GM12878 (cell line): ENCODE results near the gene PIK3C3. TPM values are rescaled to one million over a fixed set of nuclear protein-coding genes. Genes with fewer than 3 reads are reported as not detected.
A peak's percentile ranks its signal among the peaks of the same experiment; 100 is the strongest.

Experiments
- ATAC-seq: fragments of 200-7000 bp; cut with Tn5 transposase; 3 replicates; pipeline ENCODE4 v1.9.1; 2020; ENCODE audit warnings: mild to moderate bottlenecking, moderate library complexity
- BruUV-seq: library from RNA; stranded (reverse); fragments of 400-500 nt; replicated peaks from 2 replicates; lab custom pipeline; 2021; lab: Mats Ljungman, UMichigan
- CTCF ChIA-PET: fragments of 300-600 bp; sonication (Branson Sonifier 250); formaldehyde crosslinking; extraction: SDS; loops from one replicate; lab custom pipeline; 2021; ENCODE audit warnings: inconsistent platforms; lab: Yijun Ruan, JAX
- POLR2A ChIA-PET: fragments of 350-600 bp; formaldehyde crosslinking; extraction: SDS; loops from one replicate; lab custom pipeline; 2021; ENCODE audit warnings: inconsistent platforms; lab: Charles Lee
- RAD21 ChIA-PET: fragments of 300-600 bp; sonication (Branson Sonifier 250); formaldehyde crosslinking; loops from one replicate; lab custom pipeline; 2023; ENCODE audit warnings: antibody characterized with exemption; ENCODE audit not compliant: unreplicated experiment; lab: Charles Lee
- SMC1A ChIA-PET: fragments of 300-600 bp; sonication (Branson Sonifier 250); formaldehyde crosslinking; loops from one replicate; lab custom pipeline; 2023; ENCODE audit not compliant: unreplicated experiment, uncharacterized antibody; lab: Charles Lee
- DNase-seq: peaks from one replicate; pipeline ENCODE4 v3.0.0-alpha.2; 2011; ENCODE audit warnings: low read depth, low spot score
- FAIRE-seq: peaks from 3 replicates; lab custom pipeline; 2011; peaks lifted over from hg19 to GRCh38; lab: Jason Lieb, UNC
- H2AFZ ChIP-seq: 2 replicates; pipeline ENCODE4 v1.6.0; 2011; ENCODE audit warnings: low read depth, low read length, control low read depth; ENCODE audit not compliant: control insufficient read depth
- H3K27ac ChIP-seq: 2 replicates; pipeline ENCODE4 v1.5.1; 2011; ENCODE audit warnings: control low read depth; ENCODE audit not compliant: control insufficient read depth, insufficient read depth
- H3K27me3 ChIP-seq, 2 experiments: replicated peaks in 1 of 2; 2 replicates each; pipeline versions ENCODE4 v1.6.0 to v1.6.1; 2011; ENCODE audit warnings: low read length in 1 of 2; ENCODE audit not compliant: control insufficient read depth in 2 of 2, insufficient read depth in 2 of 2
- H3K36me3 ChIP-seq, 2 experiments: 2 replicates each; pipeline ENCODE4 v1.5.1; 2011; ENCODE audit warnings: low read length in 1 of 2; ENCODE audit not compliant: control insufficient read depth in 2 of 2, insufficient read depth in 2 of 2
- H3K4me1 ChIP-seq: 2 replicates; pipeline ENCODE4 v1.6.1; 2011; ENCODE audit warnings: mild to moderate bottlenecking, low read length, moderate library complexity, mixed read lengths; ENCODE audit not compliant: control insufficient read depth, insufficient read depth
- H3K4me2 ChIP-seq: 2 replicates; pipeline ENCODE4 v1.6.0; 2011; ENCODE audit warnings: control low read depth; ENCODE audit not compliant: control insufficient read depth, insufficient read depth
- H3K4me3 ChIP-seq: fragments of 200-600 bp; sonication (generic); 2 replicates; pipeline ENCODE4 v1.5.1; 2016
- H3K79me2 ChIP-seq: 2 replicates; pipeline ENCODE4 v1.6.0; 2011; ENCODE audit warnings: low read length; ENCODE audit not compliant: control insufficient read depth, insufficient read depth
- H3K9ac ChIP-seq: 2 replicates; pipeline ENCODE4 v1.8.0; 2011; ENCODE audit warnings: low read length, control low read depth, mixed read lengths; ENCODE audit not compliant: control insufficient read depth, insufficient read depth
- H3K9me3 ChIP-seq: replicated peaks from 3 replicates; pipeline ENCODE4 v1.5.1; 2011; ENCODE audit warnings: mild to moderate bottlenecking, low read length; ENCODE audit not compliant: control insufficient read depth, insufficient read depth
- H4K20me1 ChIP-seq: 2 replicates; pipeline ENCODE4 v1.6.0; 2011; ENCODE audit not compliant: control insufficient read depth, insufficient read depth
- ATF7 ChIP-seq: fragments of 450-650 bp; IDR thresholded peaks from 2 replicates; pipeline ENCODE4 v1.6.1; 2016; ENCODE audit warnings: low read depth, mild to moderate bottlenecking
- EP300 ChIP-seq, 2 experiments: fragments of 150-350 bp in 1 of 2; IDR thresholded peaks; 2 replicates each; pipeline ENCODE4 v1.6.1; 2011 to 2012; ENCODE audit warnings: low read depth in 2 of 2, low read length in 2 of 2, borderline replicate concordance in 1 of 2, improper control_type of control experiment in 1 of 2, inconsistent platforms in 1 of 2; ENCODE audit not compliant: control insufficient read depth in 1 of 2
- IKZF2 ChIP-seq, 2 experiments: fragments of 450-650 bp; IDR thresholded peaks; 2 replicates each; pipeline ENCODE4 v1.6.1; 2017; ENCODE audit warnings: mild to moderate bottlenecking in 2 of 2, moderate library complexity in 2 of 2
- JUNB ChIP-seq: IDR thresholded peaks from 2 replicates; pipeline ENCODE4 v1.6.1; 2016; ENCODE audit warnings: antibody characterized with exemption, mild to moderate bottlenecking
- RELB ChIP-seq: fragments of 450-650 bp; IDR thresholded peaks from 2 replicates; pipeline ENCODE4 v1.6.1; 2017; ENCODE audit warnings: low read depth, mild to moderate bottlenecking, moderate library complexity
- TCF12 ChIP-seq: IDR thresholded peaks from 2 replicates; pipeline ENCODE4 v1.6.1; 2011; ENCODE audit warnings: low read depth, mild to moderate bottlenecking, low read length
- ZNF207 ChIP-seq: fragments of 450-650 bp; IDR thresholded peaks from 2 replicates; pipeline ENCODE4 v1.6.1; 2014; ENCODE audit warnings: antibody characterized with exemption, mild to moderate bottlenecking, borderline replicate concordance
- WGBS: methylation state at CpG from one replicate; pipeline ENCODE4 v1.1.6; 2016; ENCODE audit warnings: low lambda C conversion rate; ENCODE audit not compliant: insufficient replicate concordance, insufficient coverage; ENCODE audit errors: missing lambda C conversion rate; 5-methylcytosine and 5-hydroxymethylcytosine counted together
- in situ Hi-C: fragments of 300-500 bp; cut with MboI; formaldehyde crosslinking; loops from 9 replicates; pipeline ENCODE4 v1.14.3; 2018; ENCODE audit warnings: mixed read lengths
- intact Hi-C: fragments of 100-400 bp; cut with micrococcal nuclease; formaldehyde crosslinking; loops from one replicate; pipeline ENCODE4 v1.14.2; 2022; ENCODE audit not compliant: unreplicated experiment
- polyA plus RNA-seq, 11 experiments: library from polyadenylated mRNA; depleted of rRNA in 4 of 11; unstranded in 6 of 11; stranded (reverse) in 5 of 11; fragments of >200 nt; fragmentation: Nextera tagmentation in 4 of 11; fragmentation: Illumina TruSeq in 1 of 11; extraction: Ambion mirVana in 4 of 11; extraction: Trizol in 1 of 11; gene quantifications; 1 replicate in 1 of 11; 2 replicates in 10 of 11; pipeline versions ENCODE4 v1.2.1 to v1.2.3, GENCODE V29; 2011 to 2016; ENCODE audit warnings: inconsistent platforms in 2 of 11, missing spikeins in 2 of 11, low read depth in 1 of 11
- total RNA-seq, 4 experiments: library from RNA; depleted of rRNA in 3 of 4; stranded (reverse); fragments of >200 nt in 3 of 4; fragmentation: Illumina TruSeq in 1 of 4; extraction: Trizol in 1 of 4; gene quantifications; 2 replicates each; pipeline versions ENCODE4 v1.2.1 to v1.2.3, GENCODE V29; 2013 to 2021

Gene PIK3C3
- total and polyA plus RNA-seq, 10 of the 15 experiments (the other 5 are each of a cell fraction or from before 2014, with no cell fraction given), result 14.4 to 131 (median 32.4) TPM

- WGBS, result 98% methylated on average over 2 of the region's 2 CpGs
- TF ChIP-seq RELB, result 0 out of 2 replicates have a peak, but pooled peaks have one; percentile 32
- TF ChIP-seq JUNB, result peak; percentile 51; the same call in 1 of the 2 replicates
- TF ChIP-seq EP300 (IDR thresholded peaks at IDR 0.05; ENCODE audit: borderline replicate concordance in 1 of 2, control insufficient read depth in 1 of 2, low read depth in 2 of 2, low read length in 2 of 2), result peak in 1 of 2 experiments; percentile 36; a peak in 1 of 4 replicates
- no peak for TF ChIP-seq TCF12
- TF ChIP-seq IKZF2 (IDR thresholded peaks at IDR 0.05), result peak in 1 of 2 experiments; percentile 26; a peak in 2 of 4 replicates
- peak; percentile 41; the same call in 1 of the 2 replicates for TF ChIP-seq ATF7
- no peak for TF ChIP-seq ZNF207
- TF ChIP-seq, all 136 proteins: peak for 5
- Histone ChIP-seq H3K9ac (no peak overlapping the region), H3K27ac (peak overlapping the region; percentile 50; the same call in 1 of the 2 replicates), H3K4me3 (no peak overlapping the region), H4K20me1 (no peaks in the 10 kb centered on the region), H3K27me3 (no peaks in the 10 kb centered on the region), H3K4me2 (no peak overlapping the region), H2AFZ (no peak overlapping the region), H3K9me3 (no peaks in the 10 kb centered on the region), H3K4me1 (peaks cover 9% of the 10 kb centered on the region), H3K79me2 (peaks cover 11% of the 10 kb centered on the region), H3K36me3 (peaks cover 0 to 13% of the 10 kb centered on the region in 2 experiments; a peak in 3 of 4 replicates)
- ChIA-PET CTCF (interaction anchor here (1.0 to 2.1 kb wide), 4 partner anchors 11 to 45 kb away, joined by 4 to 12 read pairs (median 5); no protein-coding TSS in a partner anchor), POLR2A (interaction anchor here (0.6 to 1.5 kb wide), 5 partner anchors 10 to 1037 kb away, joined by 3 to 4 read pairs (median 4); no protein-coding TSS in a partner anchor), RAD21 (interaction anchor here (0.7 to 1.6 kb wide), 4 partner anchors 11 to 45 kb away, joined by 3 to 5 read pairs (median 4); no protein-coding TSS in a partner anchor), SMC1A (interaction anchor here (0.6 to 2.9 kb wide), 11 partner anchors 8 to 1188 kb away, joined by 3 to 15 read pairs (median 4); no protein-coding TSS in a partner anchor)
- no peak for DNase-seq
- ATAC-seq, result peak; percentile 94
- intact Hi-C loops (no loop called here), in situ Hi-C loops (no loop called here)
- BruUV-seq, result no TSS peak
- no peak for FAIRE-seq
Measured at GRCh38 chr18:41982942-41983660, 28.1 kb downstream of the PIK3C3 start.
